ENCODE data around the gene ZSWIM5.
A peak's percentile ranks its signal among the peaks of the same experiment; 100 is the strongest.
"Not testable (repeated sequence)": the region's sequence is repeated elsewhere in the genome, so short reads cannot be mapped to it uniquely, and the experiment has no call there.

Gene ZSWIM5

DNA sequence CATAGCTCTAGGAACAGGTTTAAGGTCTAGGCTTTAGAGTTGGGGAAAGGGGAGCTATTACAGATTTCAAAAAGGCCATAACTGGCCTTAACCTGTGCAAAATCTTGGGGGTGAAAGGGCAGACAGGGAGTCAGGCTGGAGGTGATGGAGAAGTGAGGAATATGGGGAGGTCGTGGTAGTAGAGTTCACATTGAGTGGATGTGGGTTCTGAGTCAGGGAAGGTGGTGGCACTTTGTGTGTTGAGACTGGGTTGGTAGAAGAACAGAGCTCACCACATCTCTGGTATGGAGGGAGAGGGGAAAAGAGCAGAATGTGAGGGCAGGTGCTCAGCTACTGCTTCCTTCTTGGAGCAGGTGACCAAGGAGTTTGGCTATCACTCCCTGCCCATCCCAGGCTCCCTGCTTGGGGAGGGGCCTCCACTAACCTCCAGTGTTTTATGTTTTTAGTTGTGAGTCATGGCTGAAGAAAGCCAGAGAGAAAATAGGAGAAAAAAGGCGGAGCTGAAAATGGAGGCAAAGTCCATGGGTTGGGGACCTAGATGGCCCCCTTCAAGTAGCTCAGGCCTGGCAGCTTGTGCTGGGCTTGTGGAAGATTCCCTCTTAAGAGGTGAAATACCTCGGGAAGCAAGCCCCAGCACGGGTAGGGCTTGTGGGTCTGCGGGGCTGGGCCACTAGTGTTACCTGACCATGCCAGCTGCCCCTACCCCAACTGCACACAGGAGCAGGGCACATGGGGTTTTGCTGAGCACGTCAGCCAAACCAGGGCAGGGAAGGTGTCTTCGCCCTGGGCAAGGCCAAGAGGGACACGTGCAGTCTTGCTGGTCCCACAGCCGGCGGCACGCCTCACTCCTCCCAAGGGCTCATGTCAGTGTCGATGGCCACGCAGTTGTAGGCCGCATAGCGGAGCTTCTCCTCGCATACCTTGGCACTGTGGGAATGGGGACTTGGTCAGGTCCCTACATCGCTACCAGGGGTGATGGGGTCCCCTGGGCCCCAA lies 203.5 kb downstream of the ZSWIM5 start:
- peak overlapping the region; percentile 8 to 75 for H3K27ac Mint-ChIP-seq
- no peak for ATAC-seq

DNA sequence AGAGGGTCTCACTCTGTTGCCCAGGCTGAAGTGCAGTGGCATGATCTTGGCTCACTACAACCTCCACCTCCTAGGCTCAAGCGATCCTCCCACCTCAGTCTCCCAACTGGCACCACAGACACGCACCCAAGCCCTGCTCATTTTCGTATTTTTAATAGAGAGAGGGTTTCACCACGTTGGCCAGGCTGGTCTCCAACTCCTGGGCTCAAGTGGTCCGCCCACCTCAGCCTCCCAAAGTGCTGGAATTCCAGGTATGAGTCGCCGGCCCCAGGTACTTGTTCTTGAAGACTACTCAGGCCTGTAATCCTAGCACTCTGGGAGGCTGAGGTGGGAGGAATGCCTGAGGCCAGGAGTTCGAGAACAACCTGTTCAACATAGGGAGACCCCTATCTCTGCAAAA lies 204.8 kb downstream of the ZSWIM5 start:
- not testable (repeated sequence) for DNase-seq, H3K4me3 Mint-ChIP-seq, ATAC-seq, H3K9me3 Mint-ChIP-seq, H3K27me3 Mint-ChIP-seq, H3K27ac Mint-ChIP-seq
- peaks cover 11% of the 10 kb centered on the region for H3K4me1 Mint-ChIP-seq

More for the DNA sequence above, 203.5 kb downstream of the ZSWIM5 start:
- Mint-ChIP-seq H3K9me3 (no peaks in the 10 kb centered on the region), H3K4me1 (peaks cover 11% of the 10 kb centered on the region), H3K4me3 (no peak overlapping the region), H3K27me3 (no peaks in the 10 kb centered on the region)
- no peak for DNase-seq

DNA sequence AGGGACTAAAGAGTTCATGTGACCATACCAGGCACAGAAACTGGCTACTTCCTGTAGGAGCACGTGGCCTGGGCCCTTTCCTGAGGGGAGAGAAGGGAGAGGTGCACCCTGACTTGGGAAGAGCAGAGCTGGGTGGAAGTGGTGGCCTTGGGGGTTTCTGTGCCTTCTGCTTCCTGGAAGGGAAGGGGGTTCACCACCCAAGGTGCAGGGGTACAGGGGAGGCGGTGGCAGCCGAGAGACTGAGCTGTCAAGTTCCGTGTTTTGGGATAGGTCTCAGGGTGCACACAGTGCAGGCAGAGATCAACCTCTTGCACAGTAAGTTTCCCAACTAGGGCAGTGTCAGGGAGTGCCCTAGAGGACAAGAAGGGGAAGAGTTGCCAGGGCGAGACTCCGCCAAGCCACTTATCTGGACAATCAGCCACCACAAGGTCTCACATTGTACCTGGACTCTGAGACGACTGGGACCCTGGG lies 205.4 kb downstream of the ZSWIM5 start:
- peak overlapping the region in 1 of 2 donors; percentile 22 for H3K27ac Mint-ChIP-seq

DNA sequence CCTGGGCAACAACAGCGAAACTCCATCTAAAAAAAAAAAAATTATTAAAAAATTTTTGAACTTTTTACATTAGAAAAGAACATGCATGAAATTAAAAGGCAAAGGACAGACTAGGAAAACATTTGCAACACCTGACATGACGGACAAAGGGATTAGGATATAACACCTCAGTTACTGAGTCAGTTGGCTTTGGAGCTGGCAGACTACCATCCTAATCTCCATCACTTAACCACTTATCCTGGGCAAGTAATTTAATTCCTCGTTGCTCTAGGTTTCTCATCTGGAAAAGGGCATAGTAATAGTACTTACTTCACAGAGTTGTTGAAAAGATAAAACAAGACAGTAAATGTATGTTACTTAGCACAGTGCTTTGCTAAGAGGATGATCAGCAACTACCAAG lies 207.2 kb downstream of the ZSWIM5 start:
- Mint-ChIP-seq H3K9me3 (no peaks in the 10 kb centered on the region), H3K4me3 (no peak overlapping the region), H3K27me3 (no peaks in the 10 kb centered on the region), H3K27ac (no peak overlapping the region), H3K4me1 (peaks cover 11% of the 10 kb centered on the region)
- ATAC-seq (no peak), DNase-seq (no peak)

More for the DNA sequence above, 205.4 kb downstream of the ZSWIM5 start:
- ATAC-seq, result peak; percentile 42
- DNase-seq, result no peak
- H3K4me3 Mint-ChIP-seq, result no peak overlapping the region
- H3K4me1 Mint-ChIP-seq, result peaks cover 11% of the 10 kb centered on the region
- no peaks in the 10 kb centered on the region for H3K9me3 Mint-ChIP-seq
- H3K27me3 Mint-ChIP-seq, result no peaks in the 10 kb centered on the region

DNA sequence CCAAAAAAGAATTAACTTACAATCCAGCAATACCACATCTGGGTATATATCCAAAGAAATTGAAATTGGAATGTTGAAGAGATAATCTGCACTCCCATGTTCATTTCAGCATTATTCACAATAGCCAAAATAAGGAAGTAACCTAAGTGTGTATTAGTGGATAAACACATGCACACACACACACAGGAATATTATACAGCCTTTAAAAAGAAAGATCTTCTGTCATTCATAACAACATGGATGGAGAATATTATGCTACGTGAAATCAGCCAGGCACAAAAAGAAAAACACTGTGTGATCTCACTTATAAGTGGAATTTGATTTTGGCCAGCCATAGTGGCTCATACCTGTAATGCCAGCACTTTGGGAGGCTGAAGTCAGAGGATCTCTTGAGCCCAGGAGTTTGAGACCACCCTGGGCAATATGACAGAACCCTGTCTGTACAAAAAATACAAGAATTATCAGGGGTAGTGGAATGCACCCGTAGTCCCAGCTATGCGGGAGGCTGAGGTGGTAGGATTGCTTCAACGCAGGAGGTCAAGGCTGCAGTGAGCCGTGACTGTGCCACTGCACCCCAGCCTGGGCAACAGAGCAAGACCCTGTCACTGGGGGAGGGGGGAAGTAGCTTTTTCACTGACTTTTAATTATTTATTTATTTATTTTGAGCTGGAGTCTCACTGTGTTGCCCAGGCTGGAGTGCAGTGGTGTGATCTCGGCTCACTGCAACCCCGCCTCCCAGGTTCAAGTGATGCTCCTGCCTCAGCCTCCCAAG lies 210.8 kb downstream of the ZSWIM5 start:
- DNase-seq, result no peak
- no peak overlapping the region for H3K4me3 Mint-ChIP-seq
- no peak for ATAC-seq
- no peaks in the 10 kb centered on the region for H3K9me3 Mint-ChIP-seq
- H3K4me1 Mint-ChIP-seq, result peaks cover 4% of the 10 kb centered on the region
- no peaks in the 10 kb centered on the region for H3K27me3 Mint-ChIP-seq
- H3K27ac Mint-ChIP-seq, result peak overlapping the region in 1 of 2 donors; percentile 19

DNA sequence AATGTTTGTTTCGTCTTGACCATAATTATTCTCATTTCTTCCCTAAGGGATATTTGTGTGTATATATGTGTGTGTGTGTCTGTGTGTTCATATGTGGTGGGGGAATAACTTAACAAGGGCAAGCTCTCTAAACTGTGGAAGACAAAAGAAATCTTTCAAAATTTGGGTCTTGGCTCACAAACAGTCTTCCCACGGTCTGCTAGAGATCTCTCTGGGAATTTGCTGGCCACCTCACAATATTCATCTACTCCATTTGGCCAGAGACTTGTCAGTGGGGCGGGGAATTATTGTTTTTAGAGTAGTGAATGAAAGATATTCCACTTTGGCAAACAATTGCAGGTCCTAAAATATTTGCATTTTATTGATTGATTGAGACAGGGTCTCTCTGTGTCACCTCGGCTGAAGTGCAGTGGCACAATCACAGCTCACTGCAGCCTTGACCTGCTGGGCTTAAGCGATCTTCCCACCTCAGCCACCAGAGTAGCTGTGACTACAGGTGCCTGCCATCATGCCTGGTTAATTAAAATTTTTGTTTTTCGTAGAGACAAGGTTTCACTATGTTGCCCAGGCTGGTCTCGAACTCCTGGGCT lies 212.0 kb downstream of the ZSWIM5 start:
- ATAC-seq (no peak), DNase-seq (no peak)
- Mint-ChIP-seq H3K27ac (peak overlapping the region in 1 of 2 donors; percentile 34), H3K4me3 (no peak overlapping the region), H3K27me3 (no peaks in the 10 kb centered on the region), H3K4me1 (no peaks in the 10 kb centered on the region), H3K9me3 (no peaks in the 10 kb centered on the region)

DNA sequence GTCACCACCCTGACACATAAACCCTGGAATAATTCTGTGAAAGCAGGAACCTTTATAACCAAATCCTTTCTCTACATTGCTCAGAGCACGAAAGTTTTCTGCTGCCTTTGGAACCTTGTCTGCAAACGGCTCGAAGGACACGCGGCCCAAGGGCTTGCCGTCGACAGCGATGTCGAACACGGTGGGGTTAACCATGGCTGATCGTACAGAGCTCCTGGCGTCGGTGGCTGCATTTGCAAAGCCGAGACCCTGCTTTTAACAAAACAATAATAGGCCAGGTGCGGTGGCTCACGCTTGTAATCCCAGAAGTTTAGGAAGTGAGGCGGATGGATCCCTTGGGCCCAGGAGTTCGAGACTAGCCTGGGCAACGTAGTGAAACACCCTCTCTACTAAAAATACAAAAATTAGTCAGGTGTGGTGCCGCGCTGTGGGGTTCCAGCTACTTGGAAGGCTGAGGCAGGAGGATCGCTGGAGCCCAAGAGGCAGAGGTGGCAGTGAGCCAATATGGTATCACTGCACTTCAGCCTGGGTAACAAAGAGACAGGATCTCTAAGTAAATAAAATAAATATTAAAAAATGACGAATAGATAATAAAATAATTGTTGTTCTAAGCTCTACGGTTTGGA lies 217.8 kb downstream of the ZSWIM5 start:
- Mint-ChIP-seq H3K4me3 (no peak overlapping the region), H3K4me1 (peaks cover 26% of the 10 kb centered on the region), H3K9me3 (no peaks in the 10 kb centered on the region), H3K27me3 (no peaks in the 10 kb centered on the region), H3K27ac (no peak overlapping the region)
- ATAC-seq (no peak), DNase-seq (no peak)

GRCh38 chr1:44985747-44986359 lies 220.6 kb downstream of the ZSWIM5 start:
- Mint-ChIP-seq H3K27ac (peak overlapping the region; percentile 93 to 95), H3K27me3 (no peaks in the 10 kb centered on the region), H3K9me3 (no peaks in the 10 kb centered on the region), H3K4me1 (peaks cover 33% of the 10 kb centered on the region), H3K4me3 (peak overlapping the region; percentile 96 to 98)
- DNase-seq, result no peak
- no peak for ATAC-seq

GRCh38 chr1:44977372-44977771 lies 229.0 kb downstream of the ZSWIM5 start:
- peaks cover 16% of the 10 kb centered on the region for H3K4me1 Mint-ChIP-seq
- H3K4me3 Mint-ChIP-seq, H3K27me3 Mint-ChIP-seq, ATAC-seq, DNase-seq, H3K27ac Mint-ChIP-seq, H3K9me3 Mint-ChIP-seq: not testable (repeated sequence)

DNA sequence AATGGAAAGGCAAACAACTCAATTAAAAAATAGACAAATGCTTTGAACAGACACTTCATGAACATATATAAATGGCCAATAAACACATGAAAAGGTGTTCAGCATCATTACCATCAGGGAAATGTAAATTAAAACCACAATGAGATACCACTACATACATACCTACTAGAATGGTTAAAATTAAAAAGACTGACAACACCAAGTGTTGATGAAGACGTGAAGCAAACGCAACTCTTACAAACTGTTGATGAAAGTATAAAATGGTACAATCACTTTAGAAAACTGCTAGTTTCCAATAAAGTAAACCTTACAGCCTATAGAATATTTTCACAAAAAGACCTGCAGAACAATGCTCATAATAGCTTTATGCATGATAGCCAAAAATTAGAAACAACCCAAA lies 230.2 kb downstream of the ZSWIM5 start:
- ATAC-seq, result no peak
- peak overlapping the region in 1 of 2 donors; percentile 66 for H3K27ac Mint-ChIP-seq

DNA sequence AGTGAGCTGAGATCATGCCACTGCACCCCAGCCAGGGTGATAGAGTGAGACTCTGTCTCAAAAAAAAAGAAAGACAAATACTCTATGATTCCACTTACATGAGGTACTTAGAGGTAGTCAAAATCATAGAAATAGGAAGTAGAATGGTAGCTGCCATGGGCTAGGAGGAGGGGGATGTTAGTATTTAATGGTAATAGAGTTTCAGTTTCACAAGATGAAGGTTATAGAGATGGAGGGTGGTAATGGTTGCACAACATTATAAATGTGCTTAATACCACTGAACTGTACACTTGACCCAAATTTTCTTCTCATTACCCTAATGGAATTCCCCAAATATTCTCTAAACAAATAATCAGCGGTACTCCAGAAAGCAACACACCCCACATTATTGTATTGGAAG lies 232.8 kb downstream of the ZSWIM5 start:
- peaks cover 16% of the 10 kb centered on the region for H3K4me1 Mint-ChIP-seq
- no peak for ATAC-seq
- no peaks in the 10 kb centered on the region for H3K9me3 Mint-ChIP-seq
- H3K4me3 Mint-ChIP-seq, result no peak overlapping the region
- no peak for DNase-seq
- H3K27me3 Mint-ChIP-seq, result no peaks in the 10 kb centered on the region
- H3K27ac Mint-ChIP-seq, result no peak overlapping the region

More for the DNA sequence above, 230.2 kb downstream of the ZSWIM5 start:
- Mint-ChIP-seq H3K9me3 (no peaks in the 10 kb centered on the region), H3K4me3 (no peak overlapping the region), H3K27me3 (no peaks in the 10 kb centered on the region), H3K4me1 (peaks cover 16% of the 10 kb centered on the region)
- DNase-seq, result no peak

DNA sequence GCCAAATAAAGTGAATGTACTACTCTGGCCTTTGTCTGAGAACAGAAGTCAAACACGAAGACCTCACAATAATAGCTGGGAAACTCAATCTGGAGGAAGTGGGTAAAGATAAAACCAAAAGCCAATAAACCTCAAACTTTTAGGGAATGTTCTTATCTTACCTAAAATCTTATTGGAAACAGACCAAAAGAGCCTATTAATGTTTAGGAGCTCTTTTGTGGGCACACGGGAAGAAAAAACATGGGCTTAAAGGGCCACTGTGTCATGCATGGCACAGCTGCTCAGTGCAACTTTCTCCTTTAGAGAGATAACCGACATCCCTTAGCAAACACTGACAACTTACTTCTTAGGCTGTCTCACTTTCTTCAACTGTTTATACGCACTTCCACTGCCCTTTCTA lies 236.1 kb downstream of the ZSWIM5 start:
- H3K4me1 Mint-ChIP-seq, result peaks cover 9% of the 10 kb centered on the region
- no peaks in the 10 kb centered on the region for H3K9me3 Mint-ChIP-seq
- H3K27me3 Mint-ChIP-seq, result no peaks in the 10 kb centered on the region
- H3K4me3 Mint-ChIP-seq, result no peak overlapping the region
- no peak overlapping the region for H3K27ac Mint-ChIP-seq
- ATAC-seq, result no peak
- DNase-seq, result no peak
